GM13976 (cell line): ENCODE measurements around the gene UTP14A.

Experiments
- DNase-seq: peaks from one replicate; pipeline ENCODE4 v3.0.0; 2012; ENCODE audit warnings: low spot score
- in situ Hi-C: fragments of 300-500 bp; cut with MboI; formaldehyde crosslinking; loops from one replicate; pipeline ENCODE4 v1.12.0; 2022; ENCODE audit warnings: low sequenced_read_pairs, mixed read lengths, inconsistent platforms; ENCODE audit not compliant: unreplicated experiment
- TF ChIP-seq, protein P1 (sequence below): IDR thresholded peaks from 2 replicates; pipeline ENCODE4 v1.5.1; 2012; ENCODE audit warnings: borderline replicate concordance, mild to moderate bottlenecking; ENCODE audit not compliant: insufficient read depth; ENCODE audit errors: extremely low read depth, missing control alignments, control extremely low read depth

The UTP14A gene

DNA sequence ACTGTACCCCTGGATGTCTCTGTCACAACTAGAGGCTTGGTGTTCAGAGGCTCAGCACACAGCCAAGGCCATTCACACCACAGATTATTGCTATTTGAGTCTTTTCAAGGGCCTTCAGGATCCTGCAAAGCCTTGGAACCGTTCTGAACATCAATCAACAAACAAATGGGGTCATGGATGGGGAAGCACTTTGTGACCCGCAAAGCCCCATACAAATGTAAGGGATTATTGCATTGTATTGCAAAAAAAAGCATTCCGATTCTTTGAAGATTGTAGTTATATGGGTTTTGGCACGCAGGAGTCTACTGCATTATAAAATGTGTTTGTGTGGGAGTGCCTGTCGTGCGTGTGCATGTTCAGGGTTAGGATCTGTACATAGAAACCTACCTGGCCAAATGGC, 59.2 kb downstream of the UTP14A start:
- TF ChIP-seq, protein P1, sequence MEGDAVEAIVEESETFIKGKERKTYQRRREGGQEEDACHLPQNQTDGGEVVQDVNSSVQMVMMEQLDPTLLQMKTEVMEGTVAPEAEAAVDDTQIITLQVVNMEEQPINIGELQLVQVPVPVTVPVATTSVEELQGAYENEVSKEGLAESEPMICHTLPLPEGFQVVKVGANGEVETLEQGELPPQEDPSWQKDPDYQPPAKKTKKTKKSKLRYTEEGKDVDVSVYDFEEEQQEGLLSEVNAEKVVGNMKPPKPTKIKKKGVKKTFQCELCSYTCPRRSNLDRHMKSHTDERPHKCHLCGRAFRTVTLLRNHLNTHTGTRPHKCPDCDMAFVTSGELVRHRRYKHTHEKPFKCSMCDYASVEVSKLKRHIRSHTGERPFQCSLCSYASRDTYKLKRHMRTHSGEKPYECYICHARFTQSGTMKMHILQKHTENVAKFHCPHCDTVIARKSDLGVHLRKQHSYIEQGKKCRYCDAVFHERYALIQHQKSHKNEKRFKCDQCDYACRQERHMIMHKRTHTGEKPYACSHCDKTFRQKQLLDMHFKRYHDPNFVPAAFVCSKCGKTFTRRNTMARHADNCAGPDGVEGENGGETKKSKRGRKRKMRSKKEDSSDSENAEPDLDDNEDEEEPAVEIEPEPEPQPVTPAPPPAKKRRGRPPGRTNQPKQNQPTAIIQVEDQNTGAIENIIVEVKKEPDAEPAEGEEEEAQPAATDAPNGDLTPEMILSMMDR: no peak
- no peak for DNase-seq
- in situ Hi-C loops: no loop called here

DNA sequence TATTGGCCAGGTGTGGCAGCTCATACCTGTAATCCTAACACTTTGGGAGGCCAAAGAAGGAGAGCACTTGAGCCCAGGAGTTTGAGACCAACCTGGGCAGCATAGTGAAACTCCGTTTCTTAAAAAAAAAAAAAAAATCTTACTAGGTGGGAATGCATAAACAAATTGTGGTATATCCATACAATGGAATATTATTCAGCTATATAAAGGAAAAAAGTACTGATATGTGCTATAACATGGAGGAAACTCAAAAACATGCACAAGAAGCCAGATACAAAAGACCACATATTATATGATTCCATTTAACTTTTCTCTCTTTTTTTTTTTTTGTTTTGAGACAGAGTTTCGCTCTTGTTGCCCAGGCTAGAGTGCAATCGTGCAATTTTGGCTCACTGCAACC, 63.0 kb downstream of the UTP14A start:
- TF ChIP-seq, protein P1: no peak
- DNase-seq: no peak
- in situ Hi-C loops: no loop called here

DNA sequence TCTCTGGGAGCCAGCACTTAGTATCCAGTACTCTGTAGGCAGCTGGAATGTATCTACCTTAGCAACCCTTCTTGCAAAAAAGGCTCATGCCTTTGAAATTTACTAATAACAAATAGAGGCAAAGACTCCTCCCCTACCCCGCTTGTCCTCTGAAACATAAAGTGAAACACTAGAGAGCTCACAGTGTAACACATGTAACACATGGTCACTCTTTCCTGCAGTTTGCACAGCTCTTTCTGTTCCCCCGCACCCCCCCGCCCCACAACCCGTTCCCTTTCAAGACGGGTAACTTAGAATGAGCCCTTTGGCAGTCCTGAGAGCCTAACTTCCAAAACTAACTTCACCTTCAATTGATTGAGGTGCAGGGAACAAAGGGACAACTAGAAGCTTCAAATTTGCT, 70.5 kb downstream of the UTP14A start:
- in situ Hi-C loops: no loop called here
- DNase-seq: no peak
- TF ChIP-seq, protein P1: no peak
